Fibroblast of pulmonary artery (primary cell): ENCODE measurements around the gene METAP2.

ENCODE experiments used
- DNase-seq: peaks from one replicate; pipeline ENCODE4 v3.0.0-alpha.2; 2010; ENCODE audit warnings: low read depth
- H3K4me3 ChIP-seq: replicated peaks from 2 replicates; pipeline ENCODE4 v1.5.1; 2011; ENCODE audit warnings: low read depth, mild to moderate bottlenecking, control low read depth, low read length, moderate library complexity
- CTCF ChIP-seq: IDR thresholded peaks from 2 replicates; pipeline ENCODE4 v1.5.1; 2011; ENCODE audit warnings: mild to moderate bottlenecking, control low read depth, low read length, inconsistent platforms; ENCODE audit errors: missing control alignments

The METAP2 gene

GRCh38 chr12:95544756-95545155 lies 70.8 kb downstream of the METAP2 start:
- no peak overlapping the region for H3K4me3 ChIP-seq
- no peak for TF ChIP-seq CTCF
- no peak for DNase-seq

GRCh38 chr12:95545303-95545702 lies 71.4 kb downstream of the METAP2 start:
- no peak overlapping the region for H3K4me3 ChIP-seq
- DNase-seq, result no peak
- no peak for TF ChIP-seq CTCF

GRCh38 chr12:95545731-95546490 lies 72.0 kb downstream of the METAP2 start:
- H3K4me3 ChIP-seq, result no peak overlapping the region
- DNase-seq, result no peak
- no peak for TF ChIP-seq CTCF

- H3K4me3 ChIP-seq, result no peak overlapping the region
- TF ChIP-seq CTCF, result no peak
- DNase-seq, result no peak
Measured at GRCh38 chr12:95546491-95546813, 72.5 kb downstream of the METAP2 start.

- H3K4me3 ChIP-seq, result no peak overlapping the region
- peak; percentile 17 for DNase-seq
- no peak for TF ChIP-seq CTCF
Measured at GRCh38 chr12:95547522-95548055, 73.6 kb downstream of the METAP2 start.

- no peak for DNase-seq
- peak overlapping the region; percentile 26 for H3K4me3 ChIP-seq
- TF ChIP-seq CTCF, result no peak
Measured at GRCh38 chr12:95548056-95548538, 74.1 kb downstream of the METAP2 start.
